Activated T-helper 17 cell treated with anti-CD3 and anti-CD28 coated beads, Interleukin-2, amount 50 U/mL, for 72 hours (primary cell): ENCODE measurements around the gene NRCAM. TPM values are rescaled to one million over a fixed set of nuclear protein-coding genes. Genes with fewer than 3 reads are reported as not detected.

Experiments
- total RNA-seq, 2 donors: library from RNA; stranded (reverse); gene quantifications; one replicate each; pipeline ENCODE4 v1.2.3, GENCODE V29; 2022

Gene NRCAM
- total RNA-seq, 2 donors from 2014 or later: not detected

Other genes starting within 250 kb of the NRCAM start
- 10 to 100 TPM; 19.2 to 26.2 TPM for gene PNPLA8, start 69.7 kb upstream of the NRCAM start, total RNA-seq
- 10 to 100 TPM; 31.1 to 34.8 TPM for gene THAP5, start 113.3 kb upstream of the NRCAM start, total RNA-seq
- 10 to 100 TPM; 10.1 to 17.4 TPM for gene DNAJB9, start 113.4 kb upstream of the NRCAM start, total RNA-seq